HEK293 (cell line): ENCODE results near the gene UGGT1.

Source experiments
- GFI1B ChIP-seq: fragments of 450-650 bp; formaldehyde crosslinking; IDR thresholded peaks from 2 replicates; pipeline ENCODE4 v1.5.1; 2016; ENCODE audit warnings: missing biosample characterization, missing genetic modification characterization
- YY1 ChIP-seq: fragments of 450-650 bp; formaldehyde crosslinking; IDR thresholded peaks from 2 replicates; pipeline ENCODE4 v1.5.1; 2018; ENCODE audit warnings: missing biosample characterization, missing genetic modification characterization
- YY2 ChIP-seq: fragments of 450-650 bp; formaldehyde crosslinking; IDR thresholded peaks from 2 replicates; pipeline ENCODE4 v1.5.1; 2016; ENCODE audit warnings: missing biosample characterization, missing genetic modification characterization
- ZNF24 ChIP-seq: fragments of 450-650 bp; formaldehyde crosslinking; IDR thresholded peaks from 2 replicates; pipeline ENCODE4 v1.5.1; 2016; ENCODE audit warnings: missing biosample characterization, missing genetic modification characterization
- ZNF404 ChIP-seq: fragments of 450-650 bp; formaldehyde crosslinking; IDR thresholded peaks from 2 replicates; pipeline ENCODE4 v1.5.1; 2017; ENCODE audit warnings: missing biosample characterization, missing genetic modification characterization
- ZNF510 ChIP-seq: fragments of 450-650 bp; formaldehyde crosslinking; IDR thresholded peaks from 2 replicates; pipeline ENCODE4 v1.5.1; 2018; ENCODE audit warnings: mild to moderate bottlenecking, missing genetic modification characterization, missing biosample characterization; ENCODE audit not compliant: insufficient replicate concordance
- TF ChIP-seq, protein P1 (sequence below): fragments of 450-650 bp; IDR thresholded peaks from 2 replicates; pipeline ENCODE4 v1.5.1; 2018; ENCODE audit warnings: missing biosample characterization, missing genetic modification characterization
- TF ChIP-seq, protein P2 (sequence below): fragments of 450-650 bp; formaldehyde crosslinking; IDR thresholded peaks from 2 replicates; pipeline ENCODE4 v1.5.1; 2016; ENCODE audit warnings: missing biosample characterization, missing genetic modification characterization
- TF ChIP-seq, protein P3 (sequence below): fragments of 450-650 bp; formaldehyde crosslinking; IDR thresholded peaks from 2 replicates; pipeline ENCODE4 v1.5.1; 2016; ENCODE audit warnings: missing biosample characterization, missing genetic modification characterization
- TF ChIP-seq, protein P4 (sequence below): fragments of 450-650 bp; formaldehyde crosslinking; conservative IDR thresholded peaks from 2 replicates; pipeline ENCODE4 v1.5.1; 2016; ENCODE audit warnings: low read depth, missing biosample characterization, missing genetic modification characterization
- TF ChIP-seq, protein P5 (sequence below): sonication (generic); formaldehyde crosslinking; IDR thresholded peaks from 2 replicates; pipeline ENCODE4 v1.8.1; 2022; ENCODE audit warnings: mild to moderate bottlenecking, moderate library complexity, missing genetic modification reagents
- TF ChIP-seq, protein P6 (sequence below): fragments of 450-650 bp; formaldehyde crosslinking; IDR thresholded peaks from 2 replicates; pipeline ENCODE4 v1.5.1; 2016; ENCODE audit warnings: missing biosample characterization, missing genetic modification characterization

DNA sequence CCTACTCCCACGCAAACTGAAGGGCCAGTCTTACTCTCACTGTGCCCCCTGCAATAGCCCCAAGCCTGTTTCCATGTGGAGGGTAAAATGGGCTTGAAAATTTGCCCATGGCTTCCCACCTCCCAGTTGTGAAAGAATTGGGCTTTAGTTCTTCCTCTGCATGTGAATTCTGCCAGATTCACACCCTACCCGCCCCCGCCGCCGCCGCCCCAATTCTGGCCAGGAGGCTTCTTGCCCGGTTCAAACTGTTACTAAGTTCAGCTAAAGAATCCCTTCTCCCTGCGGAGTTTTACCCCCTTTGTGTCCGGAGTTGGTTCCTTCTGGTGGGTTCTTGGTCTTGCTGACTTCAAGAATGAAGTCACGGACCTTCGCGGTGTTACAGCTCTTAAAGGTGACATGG, 37.7 kb upstream of the UGGT1 start:
- TF ChIP-seq, protein P1, sequence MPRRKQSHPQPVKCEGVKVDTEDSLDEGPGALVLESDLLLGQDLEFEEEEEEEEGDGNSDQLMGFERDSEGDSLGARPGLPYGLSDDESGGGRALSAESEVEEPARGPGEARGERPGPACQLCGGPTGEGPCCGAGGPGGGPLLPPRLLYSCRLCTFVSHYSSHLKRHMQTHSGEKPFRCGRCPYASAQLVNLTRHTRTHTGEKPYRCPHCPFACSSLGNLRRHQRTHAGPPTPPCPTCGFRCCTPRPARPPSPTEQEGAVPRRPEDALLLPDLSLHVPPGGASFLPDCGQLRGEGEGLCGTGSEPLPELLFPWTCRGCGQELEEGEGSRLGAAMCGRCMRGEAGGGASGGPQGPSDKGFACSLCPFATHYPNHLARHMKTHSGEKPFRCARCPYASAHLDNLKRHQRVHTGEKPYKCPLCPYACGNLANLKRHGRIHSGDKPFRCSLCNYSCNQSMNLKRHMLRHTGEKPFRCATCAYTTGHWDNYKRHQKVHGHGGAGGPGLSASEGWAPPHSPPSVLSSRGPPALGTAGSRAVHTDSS (tag by site-specific recombination) = no peak
- TF ChIP-seq YY2 (no peak), ZNF24 (tag by site-specific recombination) (no peak), YY1 (tag by site-specific recombination) (no peak), ZNF404 (tag by site-specific recombination) (no peak), GFI1B (tag by site-specific recombination) (no peak), ZNF510 (no peak)
- TF ChIP-seq, protein P2, sequence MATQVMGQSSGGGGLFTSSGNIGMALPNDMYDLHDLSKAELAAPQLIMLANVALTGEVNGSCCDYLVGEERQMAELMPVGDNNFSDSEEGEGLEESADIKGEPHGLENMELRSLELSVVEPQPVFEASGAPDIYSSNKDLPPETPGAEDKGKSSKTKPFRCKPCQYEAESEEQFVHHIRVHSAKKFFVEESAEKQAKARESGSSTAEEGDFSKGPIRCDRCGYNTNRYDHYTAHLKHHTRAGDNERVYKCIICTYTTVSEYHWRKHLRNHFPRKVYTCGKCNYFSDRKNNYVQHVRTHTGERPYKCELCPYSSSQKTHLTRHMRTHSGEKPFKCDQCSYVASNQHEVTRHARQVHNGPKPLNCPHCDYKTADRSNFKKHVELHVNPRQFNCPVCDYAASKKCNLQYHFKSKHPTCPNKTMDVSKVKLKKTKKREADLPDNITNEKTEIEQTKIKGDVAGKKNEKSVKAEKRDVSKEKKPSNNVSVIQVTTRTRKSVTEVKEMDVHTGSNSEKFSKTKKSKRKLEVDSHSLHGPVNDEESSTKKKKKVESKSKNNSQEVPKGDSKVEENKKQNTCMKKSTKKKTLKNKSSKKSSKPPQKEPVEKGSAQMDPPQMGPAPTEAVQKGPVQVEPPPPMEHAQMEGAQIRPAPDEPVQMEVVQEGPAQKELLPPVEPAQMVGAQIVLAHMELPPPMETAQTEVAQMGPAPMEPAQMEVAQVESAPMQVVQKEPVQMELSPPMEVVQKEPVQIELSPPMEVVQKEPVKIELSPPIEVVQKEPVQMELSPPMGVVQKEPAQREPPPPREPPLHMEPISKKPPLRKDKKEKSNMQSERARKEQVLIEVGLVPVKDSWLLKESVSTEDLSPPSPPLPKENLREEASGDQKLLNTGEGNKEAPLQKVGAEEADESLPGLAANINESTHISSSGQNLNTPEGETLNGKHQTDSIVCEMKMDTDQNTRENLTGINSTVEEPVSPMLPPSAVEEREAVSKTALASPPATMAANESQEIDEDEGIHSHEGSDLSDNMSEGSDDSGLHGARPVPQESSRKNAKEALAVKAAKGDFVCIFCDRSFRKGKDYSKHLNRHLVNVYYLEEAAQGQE (tag by site-specific recombination) = no peak
- TF ChIP-seq, protein P3, sequence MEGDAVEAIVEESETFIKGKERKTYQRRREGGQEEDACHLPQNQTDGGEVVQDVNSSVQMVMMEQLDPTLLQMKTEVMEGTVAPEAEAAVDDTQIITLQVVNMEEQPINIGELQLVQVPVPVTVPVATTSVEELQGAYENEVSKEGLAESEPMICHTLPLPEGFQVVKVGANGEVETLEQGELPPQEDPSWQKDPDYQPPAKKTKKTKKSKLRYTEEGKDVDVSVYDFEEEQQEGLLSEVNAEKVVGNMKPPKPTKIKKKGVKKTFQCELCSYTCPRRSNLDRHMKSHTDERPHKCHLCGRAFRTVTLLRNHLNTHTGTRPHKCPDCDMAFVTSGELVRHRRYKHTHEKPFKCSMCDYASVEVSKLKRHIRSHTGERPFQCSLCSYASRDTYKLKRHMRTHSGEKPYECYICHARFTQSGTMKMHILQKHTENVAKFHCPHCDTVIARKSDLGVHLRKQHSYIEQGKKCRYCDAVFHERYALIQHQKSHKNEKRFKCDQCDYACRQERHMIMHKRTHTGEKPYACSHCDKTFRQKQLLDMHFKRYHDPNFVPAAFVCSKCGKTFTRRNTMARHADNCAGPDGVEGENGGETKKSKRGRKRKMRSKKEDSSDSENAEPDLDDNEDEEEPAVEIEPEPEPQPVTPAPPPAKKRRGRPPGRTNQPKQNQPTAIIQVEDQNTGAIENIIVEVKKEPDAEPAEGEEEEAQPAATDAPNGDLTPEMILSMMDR (tag by site-specific recombination) = no peak
- TF ChIP-seq, protein P4, sequence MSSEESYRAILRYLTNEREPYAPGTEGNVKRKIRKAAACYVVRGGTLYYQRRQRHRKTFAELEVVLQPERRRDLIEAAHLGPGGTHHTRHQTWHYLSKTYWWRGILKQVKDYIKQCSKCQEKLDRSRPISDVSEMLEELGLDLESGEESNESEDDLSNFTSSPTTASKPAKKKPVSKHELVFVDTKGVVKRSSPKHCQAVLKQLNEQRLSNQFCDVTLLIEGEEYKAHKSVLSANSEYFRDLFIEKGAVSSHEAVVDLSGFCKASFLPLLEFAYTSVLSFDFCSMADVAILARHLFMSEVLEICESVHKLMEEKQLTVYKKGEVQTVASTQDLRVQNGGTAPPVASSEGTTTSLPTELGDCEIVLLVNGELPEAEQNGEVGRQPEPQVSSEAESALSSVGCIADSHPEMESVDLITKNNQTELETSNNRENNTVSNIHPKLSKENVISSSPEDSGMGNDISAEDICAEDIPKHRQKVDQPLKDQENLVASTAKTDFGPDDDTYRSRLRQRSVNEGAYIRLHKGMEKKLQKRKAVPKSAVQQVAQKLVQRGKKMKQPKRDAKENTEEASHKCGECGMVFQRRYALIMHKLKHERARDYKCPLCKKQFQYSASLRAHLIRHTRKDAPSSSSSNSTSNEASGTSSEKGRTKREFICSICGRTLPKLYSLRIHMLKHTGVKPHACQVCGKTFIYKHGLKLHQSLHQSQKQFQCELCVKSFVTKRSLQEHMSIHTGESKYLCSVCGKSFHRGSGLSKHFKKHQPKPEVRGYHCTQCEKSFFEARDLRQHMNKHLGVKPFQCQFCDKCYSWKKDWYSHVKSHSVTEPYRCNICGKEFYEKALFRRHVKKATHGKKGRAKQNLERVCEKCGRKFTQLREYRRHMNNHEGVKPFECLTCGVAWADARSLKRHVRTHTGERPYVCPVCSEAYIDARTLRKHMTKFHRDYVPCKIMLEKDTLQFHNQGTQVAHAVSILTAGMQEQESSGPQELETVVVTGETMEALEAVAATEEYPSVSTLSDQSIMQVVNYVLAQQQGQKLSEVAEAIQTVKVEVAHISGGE (tag by site-specific recombination) = no peak
- TF ChIP-seq, protein P5, sequence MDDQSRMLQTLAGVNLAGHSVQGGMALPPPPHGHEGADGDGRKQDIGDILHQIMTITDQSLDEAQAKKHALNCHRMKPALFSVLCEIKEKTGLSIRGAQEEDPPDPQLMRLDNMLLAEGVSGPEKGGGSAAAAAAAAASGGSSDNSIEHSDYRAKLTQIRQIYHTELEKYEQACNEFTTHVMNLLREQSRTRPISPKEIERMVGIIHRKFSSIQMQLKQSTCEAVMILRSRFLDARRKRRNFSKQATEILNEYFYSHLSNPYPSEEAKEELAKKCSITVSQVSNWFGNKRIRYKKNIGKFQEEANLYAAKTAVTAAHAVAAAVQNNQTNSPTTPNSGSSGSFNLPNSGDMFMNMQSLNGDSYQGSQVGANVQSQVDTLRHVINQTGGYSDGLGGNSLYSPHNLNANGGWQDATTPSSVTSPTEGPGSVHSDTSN (CRISPR knock-in tag) = no peak
- TF ChIP-seq, protein P6, sequence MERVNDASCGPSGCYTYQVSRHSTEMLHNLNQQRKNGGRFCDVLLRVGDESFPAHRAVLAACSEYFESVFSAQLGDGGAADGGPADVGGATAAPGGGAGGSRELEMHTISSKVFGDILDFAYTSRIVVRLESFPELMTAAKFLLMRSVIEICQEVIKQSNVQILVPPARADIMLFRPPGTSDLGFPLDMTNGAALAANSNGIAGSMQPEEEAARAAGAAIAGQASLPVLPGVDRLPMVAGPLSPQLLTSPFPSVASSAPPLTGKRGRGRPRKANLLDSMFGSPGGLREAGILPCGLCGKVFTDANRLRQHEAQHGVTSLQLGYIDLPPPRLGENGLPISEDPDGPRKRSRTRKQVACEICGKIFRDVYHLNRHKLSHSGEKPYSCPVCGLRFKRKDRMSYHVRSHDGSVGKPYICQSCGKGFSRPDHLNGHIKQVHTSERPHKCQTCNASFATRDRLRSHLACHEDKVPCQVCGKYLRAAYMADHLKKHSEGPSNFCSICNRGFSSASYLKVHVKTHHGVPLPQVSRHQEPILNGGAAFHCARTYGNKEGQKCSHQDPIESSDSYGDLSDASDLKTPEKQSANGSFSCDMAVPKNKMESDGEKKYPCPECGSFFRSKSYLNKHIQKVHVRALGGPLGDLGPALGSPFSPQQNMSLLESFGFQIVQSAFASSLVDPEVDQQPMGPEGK (tag by site-specific recombination) = no peak
